Retinal pigment epithelial cell (primary cell): ENCODE results near the gene ATN1.
A peak's percentile ranks its signal among the peaks of the same experiment; 100 is the strongest.
"Not testable (repeated sequence)": the region's sequence is repeated elsewhere in the genome, so short reads cannot be mapped to it uniquely, and the experiment has no call there.

Experiments
- DNase-seq: peaks from one replicate; pipeline ENCODE4 v3.0.0-alpha.2; 2010; ENCODE audit warnings: low read depth
- H3K4me3 ChIP-seq: 2 replicates; pipeline ENCODE4 v1.5.1; 2011; ENCODE audit warnings: mild to moderate bottlenecking, low read length, control low read depth, moderate library complexity
- TF ChIP-seq, protein P1 (sequence below): conservative IDR thresholded peaks from 2 replicates; pipeline ENCODE4 v1.5.1; 2011; ENCODE audit warnings: low read depth, low read length, control low read depth, inconsistent platforms

Gene ATN1

DNA sequence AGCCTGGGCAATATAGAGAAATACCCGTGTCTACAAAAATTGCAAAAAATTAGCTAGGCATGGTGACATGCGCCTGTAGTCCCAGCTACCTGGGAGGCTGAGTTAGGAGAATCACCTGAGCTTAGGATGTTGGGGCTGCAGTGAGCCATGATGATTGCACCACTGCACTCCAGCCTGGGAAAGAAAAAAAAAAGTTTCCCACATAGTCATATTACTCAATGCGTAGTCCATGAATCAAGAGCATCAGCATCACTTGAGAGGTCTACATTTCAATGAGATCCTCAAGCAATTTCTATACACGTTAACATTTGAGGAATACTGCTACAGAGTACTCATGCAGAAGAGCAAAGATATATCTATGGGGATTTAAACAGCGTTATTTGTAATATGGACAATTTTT lies 28.3 kb upstream of the ATN1 start:
- H3K4me3 ChIP-seq, result no peak overlapping the region
- DNase-seq, result no peak
- TF ChIP-seq, protein P1, sequence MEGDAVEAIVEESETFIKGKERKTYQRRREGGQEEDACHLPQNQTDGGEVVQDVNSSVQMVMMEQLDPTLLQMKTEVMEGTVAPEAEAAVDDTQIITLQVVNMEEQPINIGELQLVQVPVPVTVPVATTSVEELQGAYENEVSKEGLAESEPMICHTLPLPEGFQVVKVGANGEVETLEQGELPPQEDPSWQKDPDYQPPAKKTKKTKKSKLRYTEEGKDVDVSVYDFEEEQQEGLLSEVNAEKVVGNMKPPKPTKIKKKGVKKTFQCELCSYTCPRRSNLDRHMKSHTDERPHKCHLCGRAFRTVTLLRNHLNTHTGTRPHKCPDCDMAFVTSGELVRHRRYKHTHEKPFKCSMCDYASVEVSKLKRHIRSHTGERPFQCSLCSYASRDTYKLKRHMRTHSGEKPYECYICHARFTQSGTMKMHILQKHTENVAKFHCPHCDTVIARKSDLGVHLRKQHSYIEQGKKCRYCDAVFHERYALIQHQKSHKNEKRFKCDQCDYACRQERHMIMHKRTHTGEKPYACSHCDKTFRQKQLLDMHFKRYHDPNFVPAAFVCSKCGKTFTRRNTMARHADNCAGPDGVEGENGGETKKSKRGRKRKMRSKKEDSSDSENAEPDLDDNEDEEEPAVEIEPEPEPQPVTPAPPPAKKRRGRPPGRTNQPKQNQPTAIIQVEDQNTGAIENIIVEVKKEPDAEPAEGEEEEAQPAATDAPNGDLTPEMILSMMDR, result no peak

DNA sequence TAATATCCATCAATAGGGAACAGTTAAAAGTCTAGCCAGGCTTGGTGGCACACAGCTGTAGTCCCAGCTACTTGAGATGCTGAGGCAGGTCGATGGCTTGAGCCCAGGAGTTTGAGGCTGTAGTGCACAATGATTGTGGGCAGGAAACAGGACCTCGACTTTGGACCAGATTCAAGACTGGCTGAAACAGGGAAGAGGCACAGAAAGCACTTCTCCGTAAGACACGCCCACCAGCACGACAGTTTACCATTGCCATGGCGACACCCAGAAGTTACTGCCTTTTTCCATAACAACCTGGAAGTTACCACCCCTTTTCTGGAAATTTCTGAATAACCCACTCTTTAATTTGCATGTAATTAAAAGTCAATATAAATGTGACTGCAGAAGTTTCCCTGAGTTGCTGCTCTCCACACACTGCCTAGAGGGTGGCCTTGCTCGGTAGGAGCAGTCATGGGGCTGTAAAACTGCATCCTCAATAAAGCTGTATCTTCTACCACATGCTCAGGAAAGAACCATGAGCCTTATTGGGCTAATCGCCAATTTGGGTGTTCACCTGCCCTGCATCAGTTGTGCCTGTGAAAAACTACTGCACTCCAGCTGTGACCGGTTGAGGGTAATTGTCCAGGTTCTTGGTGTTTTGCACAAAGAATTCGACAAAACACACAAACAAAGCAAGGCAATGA lies 27.8 kb upstream of the ATN1 start:
- TF ChIP-seq, protein P1, result no peak
- H3K4me3 ChIP-seq, result no peak overlapping the region
- no peak for DNase-seq

DNA sequence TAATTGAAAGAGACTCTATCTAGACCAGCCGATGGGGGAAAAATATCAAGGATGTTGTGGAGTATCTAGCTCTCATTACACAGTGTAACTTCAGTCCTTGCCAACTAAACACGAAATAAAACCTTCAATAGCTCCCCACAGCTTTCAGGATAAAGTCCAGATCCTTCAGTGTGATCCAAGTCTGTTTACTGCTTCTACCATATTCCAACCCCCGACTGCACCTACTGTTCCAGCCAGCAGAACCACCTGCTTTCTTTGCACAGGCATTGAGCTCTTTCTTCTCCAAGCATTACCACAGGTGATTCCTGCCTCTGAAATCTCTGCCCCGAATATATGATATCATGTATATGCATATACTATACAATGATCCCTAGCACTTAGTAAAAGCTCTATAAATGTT lies 25.3 kb upstream of the ATN1 start:
- TF ChIP-seq, protein P1, result no peak
- DNase-seq, result no peak
- H3K4me3 ChIP-seq, result no peak overlapping the region

DNA sequence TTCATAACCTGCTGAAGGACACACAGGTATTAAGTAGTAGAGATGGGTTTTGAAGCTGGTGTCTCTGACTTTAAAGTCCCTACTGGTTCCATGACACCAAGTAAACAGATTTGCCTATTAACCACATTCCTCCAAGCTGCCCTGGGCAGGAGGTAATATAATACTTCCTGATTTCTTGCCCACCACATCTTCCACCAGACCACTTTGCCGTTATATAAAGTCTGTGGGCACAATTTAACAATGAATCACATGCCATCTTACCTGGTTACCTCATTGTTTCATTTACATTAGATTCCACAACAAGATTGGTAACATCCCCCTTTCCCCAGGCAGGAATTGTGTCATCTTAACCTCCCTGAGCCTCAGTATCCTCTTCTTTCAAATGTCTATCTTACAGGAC lies 24.0 kb upstream of the ATN1 start:
- H3K4me3 ChIP-seq, result no peak overlapping the region
- TF ChIP-seq, protein P1, result no peak
- no peak for DNase-seq

DNA sequence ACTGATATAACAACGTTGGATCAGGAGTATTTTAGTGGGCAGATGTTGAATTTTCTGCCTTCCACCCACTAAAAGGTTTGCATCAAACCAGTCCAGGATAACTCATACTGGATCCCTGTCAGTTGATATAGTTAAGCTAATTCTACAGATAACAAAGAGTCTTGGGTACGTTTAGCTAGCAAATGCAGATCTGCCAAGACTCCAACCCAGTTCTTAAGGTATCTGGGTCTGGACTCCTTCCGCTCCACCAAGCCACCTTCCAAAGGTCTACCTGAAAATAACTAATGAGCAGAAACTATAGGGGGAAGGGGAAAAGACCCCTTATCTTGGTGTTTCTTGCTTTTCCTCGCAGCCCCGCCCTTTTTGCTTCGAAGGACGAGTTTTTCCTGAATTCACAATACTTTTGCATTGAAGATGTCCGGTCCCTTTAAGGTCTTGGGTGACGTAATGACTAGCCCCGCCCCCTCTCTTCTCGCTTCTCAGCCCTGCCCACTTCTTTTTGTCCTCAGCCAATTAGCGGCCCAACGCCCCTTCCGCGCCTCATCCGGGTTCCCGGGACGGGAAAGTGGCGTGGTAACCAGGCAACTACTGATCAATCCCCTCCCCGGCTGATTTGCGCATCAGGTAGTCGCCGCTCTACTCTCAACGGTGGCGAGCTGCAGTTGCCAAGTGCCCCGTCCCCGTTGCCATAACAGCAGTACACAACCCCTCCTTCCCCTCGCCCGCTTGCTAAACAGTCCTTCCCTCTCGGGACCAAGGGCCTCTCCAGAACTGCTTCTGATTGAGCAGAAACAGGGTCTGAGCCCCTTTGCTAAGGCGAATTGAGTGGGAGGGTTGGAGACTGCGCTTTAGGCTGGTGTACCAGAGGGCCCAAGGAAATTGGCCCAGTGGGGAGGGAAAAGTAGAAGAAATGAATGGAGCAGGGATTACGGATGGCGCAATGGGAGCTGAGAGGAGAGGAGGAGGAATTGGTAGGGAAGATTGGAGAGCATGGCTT lies 23.2 kb upstream of the ATN1 start, which contains the start of gene LRRC23:
Gene LRRC23, plus strand, starts transcription at position 543 of the 997 bp plus-strand sequence. CDS start 812 bp downstream, outside the sequence.
- peak within 1 kb of the TSS; percentile 71 for H3K4me3 ChIP-seq
- DNase-seq, result peak; percentile 81
- TF ChIP-seq, protein P1, result no peak

DNA sequence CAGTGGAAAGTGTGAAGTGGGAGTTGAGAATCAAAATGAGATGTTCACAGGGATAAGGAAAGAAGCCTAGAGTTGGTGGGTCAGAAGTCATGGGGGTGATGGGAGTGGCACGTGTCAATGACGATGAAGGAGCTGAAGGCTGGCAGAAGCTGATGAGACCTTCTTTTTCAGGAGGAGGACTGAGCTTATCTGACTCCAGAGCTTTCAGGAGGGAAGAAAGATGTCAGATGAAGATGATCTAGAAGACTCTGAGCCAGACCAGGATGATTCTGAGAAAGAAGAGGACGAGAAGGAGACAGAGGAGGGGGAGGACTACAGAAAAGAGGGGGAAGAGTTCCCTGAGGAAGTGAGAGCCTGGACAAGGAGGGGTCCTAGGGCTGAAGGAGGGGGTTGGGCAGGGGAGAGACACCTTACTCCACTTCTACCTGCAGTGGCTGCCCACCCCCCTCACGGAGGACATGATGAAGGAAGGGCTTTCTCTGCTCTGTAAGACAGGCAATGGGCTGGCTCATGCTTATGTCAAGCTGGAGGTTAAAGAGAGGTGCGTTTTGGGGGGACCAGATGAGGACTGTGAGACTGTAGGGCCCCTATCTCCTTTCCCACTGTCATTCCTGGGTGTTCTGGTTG lies 22.2 kb upstream of the ATN1 start:
- peak overlapping the region; percentile 71 for H3K4me3 ChIP-seq
- DNase-seq, result no peak
- TF ChIP-seq, protein P1, result no peak

DNA sequence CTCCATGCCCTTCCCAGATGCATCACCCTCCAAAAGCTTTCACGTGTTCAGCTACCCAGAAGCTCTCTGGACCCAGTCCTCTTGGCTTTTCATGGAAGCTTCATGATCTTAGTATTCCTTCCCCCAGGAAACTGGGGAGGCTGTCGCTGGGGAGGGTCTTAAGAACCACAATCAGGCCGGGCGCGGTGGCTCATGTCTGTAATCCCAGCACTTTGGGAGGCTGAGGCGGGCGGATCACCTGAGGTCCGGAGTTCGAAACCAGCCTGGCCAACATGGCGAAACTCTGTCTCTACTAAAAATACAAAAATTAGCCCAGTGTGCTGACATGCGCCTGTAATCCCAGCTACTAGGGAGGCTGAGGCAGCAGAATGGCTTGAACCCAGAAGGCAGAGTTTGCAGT lies 19.6 kb upstream of the ATN1 start:
- H3K4me3 ChIP-seq, DNase-seq: not testable (repeated sequence)
